Liver (tissue), 9 donors: ENCODE results near the gene DLK2. TPM values are rescaled to one million over a fixed set of nuclear protein-coding genes. Genes with fewer than 3 reads are reported as not detected.

Experiments
- DNase-seq: peaks from one replicate; pipeline ENCODE4 v3.0.0-alpha.2; 2017; ENCODE audit warnings: low spot score
- H3K27ac ChIP-seq, 2 donors: one replicate each; pipeline ENCODE4 v1.7.0; 2013; ENCODE audit warnings: inconsistent platforms in 2 of 2, low read length in 2 of 2, control low read depth in 1 of 2, low read depth in 1 of 2, mild to moderate bottlenecking in 1 of 2
- H3K27me3 ChIP-seq, 4 donors: one replicate each; pipeline versions ENCODE4 v1.6.1 to v1.7.0; 2013; ENCODE audit warnings: low read length in 3 of 4, inconsistent platforms in 1 of 4, mild to moderate bottlenecking in 1 of 4, moderate library complexity in 1 of 4; ENCODE audit not compliant: control insufficient read depth in 4 of 4, insufficient read depth in 4 of 4
- H3K36me3 ChIP-seq, 4 donors: one replicate each; pipeline versions ENCODE4 v1.6.1 to v1.7.0; 2013; ENCODE audit warnings: low read length in 3 of 4, mild to moderate bottlenecking in 3 of 4, low read depth in 1 of 4, moderate library complexity in 1 of 4; ENCODE audit not compliant: control insufficient read depth in 4 of 4, insufficient read depth in 3 of 4
- H3K4me1 ChIP-seq, 4 donors: one replicate each; pipeline versions ENCODE4 v1.6.1 to v1.7.0; 2013; ENCODE audit warnings: low read length in 3 of 4, mild to moderate bottlenecking in 3 of 4, moderate library complexity in 1 of 4; ENCODE audit not compliant: control insufficient read depth in 4 of 4, insufficient read depth in 4 of 4
- H3K4me3 ChIP-seq, 3 donors: one replicate each; pipeline versions ENCODE4 v1.6.1 to v1.7.0; 2013; ENCODE audit warnings: low read length in 3 of 3, control low read depth in 1 of 3, low read depth in 1 of 3, mild to moderate bottlenecking in 1 of 3
- H3K9ac ChIP-seq, 2 donors: one replicate each; pipeline ENCODE4 v1.7.0; 2013; ENCODE audit warnings: low read length in 2 of 2, mild to moderate bottlenecking in 2 of 2, moderate library complexity in 2 of 2, control low read depth in 1 of 2, low read depth in 1 of 2
- H3K9me3 ChIP-seq, 4 donors: one replicate each; pipeline versions ENCODE4 v1.6.1 to v1.7.0; 2013; ENCODE audit warnings: low read length in 3 of 4; ENCODE audit not compliant: control insufficient read depth in 4 of 4
- EGR1 ChIP-seq, 2 donors: IDR thresholded peaks; 2 replicates each; pipeline ENCODE4 v1.6.1; 2016 to 2018; ENCODE audit warnings: antibody characterized with exemption in 2 of 2, low read depth in 2 of 2
- FOXA1 ChIP-seq: IDR thresholded peaks from 2 replicates; pipeline ENCODE4 v1.6.1; 2016; ENCODE audit warnings: antibody characterized with exemption
- FOXA2 ChIP-seq: IDR thresholded peaks from 2 replicates; pipeline ENCODE4 v1.6.1; 2016; ENCODE audit warnings: antibody characterized with exemption
- GABPA ChIP-seq, 2 donors: IDR thresholded peaks in 1 of 2; conservative IDR thresholded peaks in 1 of 2; 2 replicates each; pipeline ENCODE4 v1.6.1; 2016; ENCODE audit warnings: antibody characterized with exemption in 2 of 2, mild to moderate bottlenecking in 1 of 2, moderate library complexity in 1 of 2
- HNF4A ChIP-seq, 2 donors: conservative IDR thresholded peaks; 2 replicates each; pipeline ENCODE4 v1.6.1; 2016; ENCODE audit warnings: antibody characterized with exemption in 2 of 2, mild to moderate bottlenecking in 2 of 2
- HNF4G ChIP-seq: IDR thresholded peaks from 2 replicates; pipeline ENCODE4 v1.6.1; 2016; ENCODE audit warnings: antibody characterized with exemption
- JUND ChIP-seq, 2 donors: IDR thresholded peaks; 2 replicates each; pipeline ENCODE4 v1.6.1; 2016; ENCODE audit warnings: antibody characterized with exemption in 2 of 2
- NR2F2 ChIP-seq: IDR thresholded peaks from 2 replicates; pipeline ENCODE4 v1.6.1; 2016; ENCODE audit warnings: antibody characterized with exemption
- RAD21 ChIP-seq, 2 donors: IDR thresholded peaks; 2 replicates each; pipeline ENCODE4 v1.6.1; 2016; ENCODE audit warnings: antibody characterized with exemption in 2 of 2, mild to moderate bottlenecking in 2 of 2
- RXRA ChIP-seq, 2 donors: IDR thresholded peaks; 2 replicates each; pipeline ENCODE4 v1.6.1; 2017 to 2018; ENCODE audit warnings: antibody characterized with exemption in 2 of 2, mild to moderate bottlenecking in 1 of 2
- SP1 ChIP-seq: IDR thresholded peaks from 2 replicates; pipeline ENCODE4 v1.6.1; 2018; ENCODE audit warnings: antibody characterized with exemption, mild to moderate bottlenecking
- TAF1 ChIP-seq: conservative IDR thresholded peaks from 2 replicates; pipeline ENCODE4 v1.6.1; 2016; ENCODE audit warnings: antibody characterized with exemption, mild to moderate bottlenecking
- YY1 ChIP-seq: IDR thresholded peaks from 2 replicates; pipeline ENCODE4 v1.6.1; 2016; ENCODE audit warnings: antibody characterized with exemption, mild to moderate bottlenecking
- WGBS: extraction: QIAGEN DNeasy Blood & Tissue Kit; methylation state at CpG from one replicate; pipeline ENCODE4 v1.1.7; 2013; 5-methylcytosine and 5-hydroxymethylcytosine counted together
- polyA plus RNA-seq, 2 donors: library from polyadenylated mRNA; stranded (reverse) in 1 of 2; unstranded in 1 of 2; fragments of 200-250 nt in 1 of 2; fragments of >200 nt in 1 of 2; fragmentation: Nextera tagmentation in 1 of 2; extraction: Ambion mirVana in 1 of 2; gene quantifications; one replicate each; pipeline versions ENCODE4 v1.2.1 to v1.2.3, GENCODE V29; 2013 to 2015
- total RNA-seq, 2 donors: library from RNA; depleted of rRNA; stranded (reverse); fragments of >200 nt; gene quantifications; one replicate each; pipeline ENCODE4 v1.2.3, GENCODE V29; 2014
- TF ChIP-seq, protein P1 (sequence below): IDR thresholded peaks from 2 replicates; pipeline ENCODE4 v1.6.1; 2016; ENCODE audit warnings: antibody characterized with exemption
- TF ChIP-seq, protein P2 (sequence below): IDR thresholded peaks from 2 replicates; pipeline ENCODE4 v1.6.1; 2016; ENCODE audit warnings: antibody characterized with exemption, mild to moderate bottlenecking
- TF ChIP-seq, protein P3 (sequence below): fragments of 150-350 bp; IDR thresholded peaks from 2 replicates; pipeline ENCODE4 v1.5.1; 2017; ENCODE audit warnings: improper control_type of control experiment, low read depth, low read length; ENCODE audit not compliant: missing input control
- donor health status: healthy.
- donor health status: healthy.
- donor health status: healthy.
- donor health status: healthy.
- donor health status: healthy.

The DLK2 gene
- total and polyA plus RNA-seq, 4 donors, result 0.08 to 1.0 (median 0.08) TPM; not detected in 1

DNA sequence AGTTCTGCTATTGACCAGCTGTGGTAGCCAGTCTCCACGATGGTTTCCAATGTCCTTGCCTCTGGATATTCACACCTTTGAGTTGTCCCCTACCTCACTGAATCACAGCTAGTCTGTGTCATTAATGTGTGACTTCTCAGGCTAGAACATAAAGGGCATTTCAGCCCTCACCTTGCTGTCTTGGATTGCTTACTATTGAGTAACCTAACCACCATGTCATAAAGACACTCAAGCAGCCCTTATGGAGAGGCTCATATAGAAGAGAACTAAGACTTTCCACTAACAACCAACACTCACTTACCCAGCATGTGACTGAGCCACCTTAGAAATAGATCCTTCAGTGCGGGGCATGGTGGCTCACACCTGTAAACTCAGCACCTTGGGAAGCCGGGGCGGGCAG, 47.1 kb downstream of the DLK2 start:
- Histone ChIP-seq H3K27me3 (no peaks in the 10 kb centered on the region), H3K9ac (no peak overlapping the region), H3K4me1 (no peaks in the 10 kb centered on the region), H3K27ac (no peak overlapping the region), H3K4me3 (no peak overlapping the region), H3K36me3 (no peaks in the 10 kb centered on the region), H3K9me3 (no peaks in the 10 kb centered on the region)
- 93% methylated on average over 4 of the region's 4 CpGs for WGBS
- no peak for DNase-seq
- TF ChIP-seq RAD21 (IDR thresholded peaks at IDR 0.05), result no peak
- TF ChIP-seq, protein P1, sequence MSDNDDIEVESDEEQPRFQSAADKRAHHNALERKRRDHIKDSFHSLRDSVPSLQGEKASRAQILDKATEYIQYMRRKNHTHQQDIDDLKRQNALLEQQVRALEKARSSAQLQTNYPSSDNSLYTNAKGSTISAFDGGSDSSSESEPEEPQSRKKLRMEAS, result no peak
- TF ChIP-seq RXRA (IDR thresholded peaks at IDR 0.05), result no peak
- no peak for TF ChIP-seq NR2F2
- TF ChIP-seq SP1, result no peak
- TF ChIP-seq, protein P2, sequence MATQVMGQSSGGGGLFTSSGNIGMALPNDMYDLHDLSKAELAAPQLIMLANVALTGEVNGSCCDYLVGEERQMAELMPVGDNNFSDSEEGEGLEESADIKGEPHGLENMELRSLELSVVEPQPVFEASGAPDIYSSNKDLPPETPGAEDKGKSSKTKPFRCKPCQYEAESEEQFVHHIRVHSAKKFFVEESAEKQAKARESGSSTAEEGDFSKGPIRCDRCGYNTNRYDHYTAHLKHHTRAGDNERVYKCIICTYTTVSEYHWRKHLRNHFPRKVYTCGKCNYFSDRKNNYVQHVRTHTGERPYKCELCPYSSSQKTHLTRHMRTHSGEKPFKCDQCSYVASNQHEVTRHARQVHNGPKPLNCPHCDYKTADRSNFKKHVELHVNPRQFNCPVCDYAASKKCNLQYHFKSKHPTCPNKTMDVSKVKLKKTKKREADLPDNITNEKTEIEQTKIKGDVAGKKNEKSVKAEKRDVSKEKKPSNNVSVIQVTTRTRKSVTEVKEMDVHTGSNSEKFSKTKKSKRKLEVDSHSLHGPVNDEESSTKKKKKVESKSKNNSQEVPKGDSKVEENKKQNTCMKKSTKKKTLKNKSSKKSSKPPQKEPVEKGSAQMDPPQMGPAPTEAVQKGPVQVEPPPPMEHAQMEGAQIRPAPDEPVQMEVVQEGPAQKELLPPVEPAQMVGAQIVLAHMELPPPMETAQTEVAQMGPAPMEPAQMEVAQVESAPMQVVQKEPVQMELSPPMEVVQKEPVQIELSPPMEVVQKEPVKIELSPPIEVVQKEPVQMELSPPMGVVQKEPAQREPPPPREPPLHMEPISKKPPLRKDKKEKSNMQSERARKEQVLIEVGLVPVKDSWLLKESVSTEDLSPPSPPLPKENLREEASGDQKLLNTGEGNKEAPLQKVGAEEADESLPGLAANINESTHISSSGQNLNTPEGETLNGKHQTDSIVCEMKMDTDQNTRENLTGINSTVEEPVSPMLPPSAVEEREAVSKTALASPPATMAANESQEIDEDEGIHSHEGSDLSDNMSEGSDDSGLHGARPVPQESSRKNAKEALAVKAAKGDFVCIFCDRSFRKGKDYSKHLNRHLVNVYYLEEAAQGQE, result no peak
- TF ChIP-seq JUND (IDR thresholded peaks at IDR 0.05), result no peak
- TF ChIP-seq EGR1 (IDR thresholded peaks at IDR 0.05; ENCODE audit: low read depth in 2 of 2), result no peak
- TF ChIP-seq, protein P3, sequence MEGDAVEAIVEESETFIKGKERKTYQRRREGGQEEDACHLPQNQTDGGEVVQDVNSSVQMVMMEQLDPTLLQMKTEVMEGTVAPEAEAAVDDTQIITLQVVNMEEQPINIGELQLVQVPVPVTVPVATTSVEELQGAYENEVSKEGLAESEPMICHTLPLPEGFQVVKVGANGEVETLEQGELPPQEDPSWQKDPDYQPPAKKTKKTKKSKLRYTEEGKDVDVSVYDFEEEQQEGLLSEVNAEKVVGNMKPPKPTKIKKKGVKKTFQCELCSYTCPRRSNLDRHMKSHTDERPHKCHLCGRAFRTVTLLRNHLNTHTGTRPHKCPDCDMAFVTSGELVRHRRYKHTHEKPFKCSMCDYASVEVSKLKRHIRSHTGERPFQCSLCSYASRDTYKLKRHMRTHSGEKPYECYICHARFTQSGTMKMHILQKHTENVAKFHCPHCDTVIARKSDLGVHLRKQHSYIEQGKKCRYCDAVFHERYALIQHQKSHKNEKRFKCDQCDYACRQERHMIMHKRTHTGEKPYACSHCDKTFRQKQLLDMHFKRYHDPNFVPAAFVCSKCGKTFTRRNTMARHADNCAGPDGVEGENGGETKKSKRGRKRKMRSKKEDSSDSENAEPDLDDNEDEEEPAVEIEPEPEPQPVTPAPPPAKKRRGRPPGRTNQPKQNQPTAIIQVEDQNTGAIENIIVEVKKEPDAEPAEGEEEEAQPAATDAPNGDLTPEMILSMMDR, result no peak
- no peak for TF ChIP-seq HNF4A (conservative IDR thresholded peaks at IDR 0.05)
- TF ChIP-seq FOXA1, result no peak
- no peak for TF ChIP-seq TAF1
- TF ChIP-seq GABPA (IDR thresholded peaks at IDR 0.05 in 1 of 2, conservative IDR thresholded peaks at IDR 0.05 in 1 of 2), result no peak
- no peak for TF ChIP-seq YY1

DNA sequence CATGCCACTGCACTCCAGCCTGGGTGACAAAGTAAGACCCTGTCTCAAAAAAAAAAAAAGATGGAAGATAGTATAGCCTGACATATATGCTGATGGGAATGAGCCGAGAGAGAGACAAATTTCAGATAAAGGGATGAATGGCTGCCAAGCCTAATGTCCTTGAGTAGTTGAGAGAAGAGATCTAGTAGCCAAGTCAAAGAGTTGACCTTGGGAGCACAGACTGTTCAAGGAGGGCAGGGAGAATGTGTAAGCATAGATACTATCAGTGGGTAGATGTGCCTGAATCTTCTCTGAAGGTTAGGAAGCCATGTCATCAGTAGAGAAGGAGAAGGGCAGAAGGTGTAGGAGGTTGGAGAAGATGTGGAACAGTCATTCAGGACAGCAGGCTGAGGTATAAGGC, 48.1 kb downstream of the DLK2 start:
- H3K9me3 ChIP-seq, result no peaks in the 10 kb centered on the region

More for the DNA sequence above, 48.1 kb downstream of the DLK2 start:
- no peaks in the 10 kb centered on the region for H3K27me3 ChIP-seq
- no peaks in the 10 kb centered on the region for H3K4me1 ChIP-seq
- 85% methylated on average over 1 of the region's 1 CpG for WGBS
- no peaks in the 10 kb centered on the region for H3K36me3 ChIP-seq
- TF ChIP-seq YY1 (no peak), HNF4G (no peak), NR2F2 (no peak), RXRA (IDR thresholded peaks at IDR 0.05) (no peak), GABPA (IDR thresholded peaks at IDR 0.05 in 1 of 2, conservative IDR thresholded peaks at IDR 0.05 in 1 of 2) (no peak), JUND (IDR thresholded peaks at IDR 0.05) (no peak), EGR1 (IDR thresholded peaks at IDR 0.05; ENCODE audit: low read depth in 2 of 2) (no peak), TAF1 (no peak), FOXA1 (no peak), FOXA2 (no peak), SP1 (no peak)
- TF ChIP-seq, protein P3, result no peak
- TF ChIP-seq, protein P2, result no peak
- H3K4me3 ChIP-seq, result no peak overlapping the region
- no peak overlapping the region for H3K9ac ChIP-seq
- DNase-seq, result no peak
- no peak overlapping the region for H3K27ac ChIP-seq
